Measurements from ENCODE around the gene ZNF160.
"Not testable (repeated sequence)": the region's sequence is repeated elsewhere in the genome, so short reads cannot be mapped to it uniquely, and the experiment has no call there.

The ZNF160 gene

GRCh38 chr19:53102206-53102755 lies 941 bp downstream of the ZNF160 start:
- DNase-seq (ENCODE audit: low spot score) = no peak
- TF ChIP-seq CTCF (IDR thresholded peaks at IDR 0.05; ENCODE audit: extremely low read depth, missing control alignments) = no peak

- DNase-seq (ENCODE audit: low spot score) = peak; percentile 48
- no peak for TF ChIP-seq CTCF (IDR thresholded peaks at IDR 0.05; ENCODE audit: extremely low read depth, missing control alignments)
Observed at GRCh38 chr19:53101518-53101917, 1.7 kb downstream of the ZNF160 start.

- not testable (repeated sequence) for DNase-seq (ENCODE audit: low spot score)
Observed at GRCh38 chr19:53098570-53098969, 4.7 kb downstream of the ZNF160 start.

- DNase-seq (ENCODE audit: low spot score) = not testable (repeated sequence)
Observed at GRCh38 chr19:53096982-53097690, 6.1 kb downstream of the ZNF160 start.

GRCh38 chr19:53096579-53096978 lies 6.6 kb downstream of the ZNF160 start:
- not testable (repeated sequence) for DNase-seq (ENCODE audit: low spot score)

GRCh38 chr19:53094754-53095575 lies 8.3 kb downstream of the ZNF160 start:
- no peak for DNase-seq (ENCODE audit: low spot score)

GRCh38 chr19:53092723-53093122 lies 10.5 kb downstream of the ZNF160 start:
- DNase-seq (ENCODE audit: low spot score) = no peak
- TF ChIP-seq CTCF (IDR thresholded peaks at IDR 0.05; ENCODE audit: extremely low read depth, missing control alignments) = no peak

More at GRCh38 chr19:53094754-53095575, 8.3 kb downstream of the ZNF160 start:
- no peak for TF ChIP-seq CTCF (IDR thresholded peaks at IDR 0.05; ENCODE audit: extremely low read depth, missing control alignments)

- DNase-seq (ENCODE audit: low spot score) = no peak
- no peak for TF ChIP-seq CTCF (IDR thresholded peaks at IDR 0.05; ENCODE audit: extremely low read depth, missing control alignments)
Observed at GRCh38 chr19:53091413-53092254, 11.6 kb downstream of the ZNF160 start.

Data from GM20000 (cell line).